ENCODE results near the gene ITGA2. TPM values are rescaled to one million over a fixed set of nuclear protein-coding genes. Genes with fewer than 3 reads are reported as not detected.
"Not testable (repeated sequence)": the region's sequence is repeated elsewhere in the genome, so short reads cannot be mapped to it uniquely, and the experiment has no call there.

ITGA2 gene
- total RNA-seq, 1 experiment from 2014 or later: 36.6 TPM

DNA sequence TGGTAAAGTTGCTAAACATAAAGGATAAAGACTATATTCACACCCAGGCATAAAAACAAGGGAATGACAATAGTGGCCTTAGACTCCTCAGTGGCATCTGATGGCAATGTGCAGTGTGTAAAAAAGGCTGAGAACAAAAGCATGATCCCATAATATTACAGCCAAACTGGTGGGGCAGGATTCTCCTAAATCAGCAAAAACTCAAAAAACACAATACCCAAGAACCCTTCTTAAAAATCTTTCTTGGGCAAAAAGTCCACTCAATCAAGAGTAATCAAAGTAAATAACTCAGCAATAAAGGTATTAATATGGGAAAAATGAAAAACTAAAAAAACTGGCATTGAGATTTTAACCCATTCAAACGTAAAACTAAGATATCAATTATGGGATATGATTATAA lies 122.0 kb downstream of the ITGA2 start:
- ChIA-PET POLR2A (no interaction called here), RAD21 (ENCODE audit: low non-redundant PET in 1 of 2, low total read pairs in 2 of 2, uncharacterized antibody in 2 of 2, unreplicated experiment in 2 of 2) (no interaction called here), CTCF (no interaction called here)
- Histone ChIP-seq H3K27me3 (ENCODE audit: insufficient read depth, low read length) (no peaks in the 10 kb centered on the region), H3K4me1 (ENCODE audit: control insufficient read depth in 1 of 2, insufficient read depth in 2 of 2, low read length in 2 of 2) (peaks cover 3 to 17% of the 10 kb centered on the region in 2 experiments; a peak in 3 of 4 replicates), H3K4me3 (replicated peaks in 1 of 2; ENCODE audit: low read depth in 1 of 2, low read length in 2 of 2) (no peak overlapping the region), H3K79me2 (ENCODE audit: insufficient read depth, low read length) (peaks cover 11% of the 10 kb centered on the region), H3K4me2 (ENCODE audit: low read length) (peak overlapping the region; percentile 86), H3K9me2 (ENCODE audit: insufficient read depth) (no peaks in the 10 kb centered on the region), H2AFZ (ENCODE audit: low read depth, low read length, poor library complexity, severe bottlenecking) (no peak overlapping the region), H3K9ac (ENCODE audit: low read length) (no peak overlapping the region), H3K36me3 (ENCODE audit: control insufficient read depth in 1 of 2, insufficient read depth in 2 of 2, low read length in 2 of 2) (peaks cover 2 to 5% of the 10 kb centered on the region in 2 experiments; a peak in 1 of 4 replicates), H3K27ac (ENCODE audit: low read depth, low read length) (no peak overlapping the region), H3K9me3 (ENCODE audit: control insufficient read depth in 1 of 2, insufficient read depth in 1 of 2, low read depth in 1 of 2, low read length in 2 of 2) (no peaks in the 10 kb centered on the region), H4K20me1 (ENCODE audit: insufficient read depth) (no peaks in the 10 kb centered on the region)
- ATAC-seq: no peak
- DNase-seq (ENCODE audit: low read depth, low spot score): no peak
- intact Hi-C loops (cut with micrococcal nuclease): no loop called here
- TF ChIP-seq ZBTB33 (IDR thresholded peaks at IDR 0.05; ENCODE audit: extremely low read depth, insufficient replicate concordance, low read length) (no peak), ATF3 (IDR thresholded peaks at IDR 0.05) (no peak), YY1 (IDR thresholded peaks at IDR 0.05; ENCODE audit: extremely low read depth, insufficient replicate concordance, low read depth, low read length) (no peak), RAD21 (IDR thresholded peaks at IDR 0.05; ENCODE audit: low read depth) (no peak), SRF (IDR thresholded peaks at IDR 0.05; ENCODE audit: low read depth) (no peak), POLR2A (IDR thresholded peaks at IDR 0.05; ENCODE audit: borderline replicate concordance, extremely low read depth, insufficient read depth, insufficient read length) (no peak), CEBPB (IDR thresholded peaks at IDR 0.05; ENCODE audit: low read depth) (no peak), ELF1 (IDR thresholded peaks at IDR 0.05; ENCODE audit: borderline replicate concordance, low read depth) (no peak), EGR1 (IDR thresholded peaks at IDR 0.05; ENCODE audit: low read depth) (no peak), ZNF274 (IDR thresholded peaks at IDR 0.05; ENCODE audit: low read depth, low read length) (no peak), FOSL1 (IDR thresholded peaks at IDR 0.05; ENCODE audit: low read depth) (no peak), EZH2phosphoT487 (IDR thresholded peaks at IDR 0.05; ENCODE audit: borderline replicate concordance) (no peak)
- TF ChIP-seq, protein P1, sequence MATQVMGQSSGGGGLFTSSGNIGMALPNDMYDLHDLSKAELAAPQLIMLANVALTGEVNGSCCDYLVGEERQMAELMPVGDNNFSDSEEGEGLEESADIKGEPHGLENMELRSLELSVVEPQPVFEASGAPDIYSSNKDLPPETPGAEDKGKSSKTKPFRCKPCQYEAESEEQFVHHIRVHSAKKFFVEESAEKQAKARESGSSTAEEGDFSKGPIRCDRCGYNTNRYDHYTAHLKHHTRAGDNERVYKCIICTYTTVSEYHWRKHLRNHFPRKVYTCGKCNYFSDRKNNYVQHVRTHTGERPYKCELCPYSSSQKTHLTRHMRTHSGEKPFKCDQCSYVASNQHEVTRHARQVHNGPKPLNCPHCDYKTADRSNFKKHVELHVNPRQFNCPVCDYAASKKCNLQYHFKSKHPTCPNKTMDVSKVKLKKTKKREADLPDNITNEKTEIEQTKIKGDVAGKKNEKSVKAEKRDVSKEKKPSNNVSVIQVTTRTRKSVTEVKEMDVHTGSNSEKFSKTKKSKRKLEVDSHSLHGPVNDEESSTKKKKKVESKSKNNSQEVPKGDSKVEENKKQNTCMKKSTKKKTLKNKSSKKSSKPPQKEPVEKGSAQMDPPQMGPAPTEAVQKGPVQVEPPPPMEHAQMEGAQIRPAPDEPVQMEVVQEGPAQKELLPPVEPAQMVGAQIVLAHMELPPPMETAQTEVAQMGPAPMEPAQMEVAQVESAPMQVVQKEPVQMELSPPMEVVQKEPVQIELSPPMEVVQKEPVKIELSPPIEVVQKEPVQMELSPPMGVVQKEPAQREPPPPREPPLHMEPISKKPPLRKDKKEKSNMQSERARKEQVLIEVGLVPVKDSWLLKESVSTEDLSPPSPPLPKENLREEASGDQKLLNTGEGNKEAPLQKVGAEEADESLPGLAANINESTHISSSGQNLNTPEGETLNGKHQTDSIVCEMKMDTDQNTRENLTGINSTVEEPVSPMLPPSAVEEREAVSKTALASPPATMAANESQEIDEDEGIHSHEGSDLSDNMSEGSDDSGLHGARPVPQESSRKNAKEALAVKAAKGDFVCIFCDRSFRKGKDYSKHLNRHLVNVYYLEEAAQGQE (IDR thresholded peaks at IDR 0.05; ENCODE audit: low read depth): no peak
- BruUV-seq (replicated peaks): no TSS peak

DNA sequence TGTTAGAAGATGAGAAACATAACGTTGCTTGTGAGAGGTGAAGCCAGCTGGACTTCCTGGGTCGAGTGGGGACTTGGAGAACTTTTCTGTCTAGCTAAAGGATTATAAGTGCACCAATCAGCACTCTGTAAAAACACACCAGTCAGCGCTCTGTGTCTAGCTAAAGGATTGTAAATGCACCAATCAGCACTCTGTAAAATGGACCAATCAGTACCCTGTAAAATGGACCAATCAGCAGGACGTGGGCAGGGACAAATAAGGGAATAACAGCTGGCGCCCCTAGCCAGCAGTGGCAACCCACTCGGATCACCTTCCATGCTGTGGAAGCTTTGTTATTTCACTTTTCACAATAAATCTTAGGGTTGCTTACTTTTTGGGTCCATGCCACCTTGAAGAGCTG lies 123.2 kb downstream of the ITGA2 start:
- H3K4me2 ChIP-seq (ENCODE audit: low read length); intact Hi-C loops (cut with micrococcal nuclease); H4K20me1 ChIP-seq (ENCODE audit: insufficient read depth); H3K27ac ChIP-seq (ENCODE audit: low read depth, low read length); BruUV-seq (replicated peaks); H3K27me3 ChIP-seq (ENCODE audit: insufficient read depth, low read length); ATAC-seq; H3K9me3 ChIP-seq (ENCODE audit: control insufficient read depth in 1 of 2, insufficient read depth in 1 of 2, low read depth in 1 of 2, low read length in 2 of 2); H3K36me3 ChIP-seq (ENCODE audit: control insufficient read depth in 1 of 2, insufficient read depth in 2 of 2, low read length in 2 of 2); H3K4me3 ChIP-seq (replicated peaks in 1 of 2; ENCODE audit: low read depth in 1 of 2, low read length in 2 of 2); H3K9ac ChIP-seq (ENCODE audit: low read length); POLR2A ChIA-PET; RAD21 ChIA-PET (ENCODE audit: low non-redundant PET in 1 of 2, low total read pairs in 2 of 2, uncharacterized antibody in 2 of 2, unreplicated experiment in 2 of 2); H3K9me2 ChIP-seq (ENCODE audit: insufficient read depth); H2AFZ ChIP-seq (ENCODE audit: low read depth, low read length, poor library complexity, severe bottlenecking); DNase-seq (ENCODE audit: low read depth, low spot score): not testable (repeated sequence)
- Histone ChIP-seq H3K79me2 (ENCODE audit: insufficient read depth, low read length) (peaks cover 11% of the 10 kb centered on the region), H3K4me1 (ENCODE audit: control insufficient read depth in 1 of 2, insufficient read depth in 2 of 2, low read length in 2 of 2) (peaks cover 3 to 17% of the 10 kb centered on the region in 2 experiments; a peak in 3 of 4 replicates)
- CTCF ChIA-PET: interaction anchor here (2.1 kb wide), 1 partner anchor 164 kb away, joined by 7 read pairs; no protein-coding TSS in a partner anchor
